DMS114 treated with DMSO at 0.1 percent for 48 hours (cell line): Measurements from ENCODE around the gene RPL22.

Experiments
- DNase-seq: peaks from one replicate; lab custom pipeline; 2025; ENCODE audit not compliant: unreplicated experiment; lab: John Stamatoyannopoulos, UW

The RPL22 gene

DNA sequence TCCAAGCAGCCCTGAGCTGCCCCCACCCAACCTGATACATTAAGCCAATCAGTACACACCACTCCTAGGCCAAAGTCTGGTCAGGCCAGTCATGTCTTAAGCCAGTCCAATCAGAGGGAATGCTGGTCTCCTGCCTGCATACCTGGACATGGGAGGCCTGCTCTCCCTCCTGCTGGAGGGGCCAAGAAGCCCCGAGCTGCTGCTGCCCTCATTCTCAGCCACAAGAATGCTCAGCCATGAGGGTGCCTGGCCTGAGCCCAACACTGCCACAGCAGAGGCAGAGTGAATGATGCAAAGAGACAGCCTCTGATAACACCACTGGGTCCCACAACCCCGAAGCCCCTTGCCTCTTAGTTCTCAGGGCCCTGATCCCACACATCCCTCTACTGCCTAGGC, 42.3 kb downstream of the RPL22 start:
- DNase-seq: no peak

DNA sequence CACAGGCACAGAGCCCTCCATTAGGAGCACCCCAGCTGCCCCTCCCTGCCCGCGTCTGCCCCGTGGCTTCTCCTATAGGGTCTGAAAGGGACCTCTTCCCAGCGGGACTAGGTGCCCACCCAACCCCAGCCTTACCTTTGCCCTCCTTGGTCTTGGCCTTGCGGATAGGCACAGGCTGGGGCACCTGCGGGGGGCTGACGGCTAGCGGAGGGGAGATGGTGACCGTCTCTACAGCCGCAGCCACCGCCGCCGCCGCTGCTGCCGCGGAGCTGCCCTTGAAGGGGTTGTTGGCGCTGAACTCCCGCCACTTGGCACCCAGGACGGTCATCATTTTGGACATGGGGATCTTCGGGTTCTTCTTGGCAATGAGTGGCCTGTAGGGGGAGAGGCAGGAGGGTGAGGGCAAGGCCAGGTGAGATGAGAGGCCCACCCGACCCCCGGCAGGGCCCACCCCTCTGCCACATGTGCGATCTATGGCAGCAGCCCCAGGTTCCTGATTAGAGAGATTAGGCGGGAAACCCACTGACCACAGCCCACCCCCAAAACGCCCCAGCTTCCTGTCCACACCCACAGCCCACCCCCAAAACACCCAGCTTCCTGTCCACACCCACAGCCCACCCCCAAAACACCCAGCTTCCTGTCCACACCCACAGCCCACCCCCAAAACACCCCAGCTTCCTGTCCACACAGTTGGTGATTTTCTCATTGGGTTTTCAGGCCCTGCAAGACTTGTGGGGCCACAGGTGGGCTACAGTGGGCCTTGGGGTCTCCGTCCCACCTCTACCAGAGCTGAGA, 44.7 kb downstream of the RPL22 start:
- no peak for DNase-seq

DNA sequence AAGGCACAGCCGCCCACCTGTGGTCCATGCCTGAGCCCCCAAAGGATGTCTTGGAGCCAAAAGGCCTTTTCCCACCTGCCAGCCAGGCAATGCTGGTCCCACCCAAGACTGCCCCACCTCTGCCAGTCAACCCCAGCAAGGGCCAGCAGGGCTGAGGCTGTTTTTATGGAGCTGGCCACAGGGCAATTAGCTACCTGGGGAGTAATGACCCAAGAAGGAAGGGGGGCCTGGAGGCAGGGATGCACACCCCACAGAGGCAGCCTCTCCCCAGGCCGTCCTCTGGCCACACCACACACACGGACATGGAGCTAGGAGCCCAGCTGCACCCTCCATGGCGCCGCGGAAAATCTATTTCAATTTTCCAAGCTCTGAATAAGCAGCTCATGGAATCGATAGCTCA, 46.5 kb downstream of the RPL22 start:
- DNase-seq: no peak

DNA sequence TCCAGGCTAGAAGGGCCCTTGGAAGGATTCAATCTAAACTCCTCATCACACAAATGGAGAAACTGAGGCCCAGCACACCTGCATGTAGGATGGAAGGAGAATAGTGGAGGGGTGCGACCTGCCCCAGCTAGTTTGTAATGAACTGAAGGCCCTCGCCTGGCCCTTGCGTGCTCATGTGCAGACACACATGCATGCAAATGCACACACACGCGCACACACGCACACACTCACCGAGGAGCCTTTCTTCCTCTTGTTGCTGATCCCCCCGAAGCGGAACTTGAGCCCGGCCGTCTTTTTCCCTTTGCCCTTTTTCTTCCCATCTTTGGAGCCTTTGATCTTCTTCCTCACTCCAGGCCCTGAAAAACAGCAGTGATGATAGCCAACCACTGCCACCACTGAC, 47.2 kb downstream of the RPL22 start:
- no peak for DNase-seq

DNA sequence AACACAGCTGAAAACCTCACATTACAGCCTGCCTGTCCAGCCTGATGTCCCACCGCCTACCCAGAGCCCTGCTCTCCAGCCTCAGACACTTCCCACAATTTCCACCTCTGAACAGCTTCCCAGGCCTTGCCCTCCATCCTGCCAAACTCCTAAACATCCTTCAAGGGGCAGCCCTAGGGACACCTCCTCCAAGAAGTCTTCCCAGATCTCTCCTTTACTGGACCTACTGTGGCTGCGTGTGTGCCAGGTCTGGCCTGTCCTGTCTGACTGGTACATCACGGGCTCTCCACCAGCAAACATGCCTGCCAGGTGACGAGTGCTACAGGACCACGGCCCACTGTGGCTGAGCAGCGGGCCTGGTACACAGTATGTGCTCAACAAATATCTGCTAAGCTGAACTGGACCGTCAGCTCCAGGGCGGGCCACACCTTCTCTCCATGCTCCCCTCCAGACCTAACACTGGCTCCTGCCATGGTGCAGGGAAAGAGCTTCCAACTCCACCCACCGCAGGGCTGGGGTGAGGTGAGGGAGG, 48.0 kb downstream of the RPL22 start:
- DNase-seq: no peak

DNA sequence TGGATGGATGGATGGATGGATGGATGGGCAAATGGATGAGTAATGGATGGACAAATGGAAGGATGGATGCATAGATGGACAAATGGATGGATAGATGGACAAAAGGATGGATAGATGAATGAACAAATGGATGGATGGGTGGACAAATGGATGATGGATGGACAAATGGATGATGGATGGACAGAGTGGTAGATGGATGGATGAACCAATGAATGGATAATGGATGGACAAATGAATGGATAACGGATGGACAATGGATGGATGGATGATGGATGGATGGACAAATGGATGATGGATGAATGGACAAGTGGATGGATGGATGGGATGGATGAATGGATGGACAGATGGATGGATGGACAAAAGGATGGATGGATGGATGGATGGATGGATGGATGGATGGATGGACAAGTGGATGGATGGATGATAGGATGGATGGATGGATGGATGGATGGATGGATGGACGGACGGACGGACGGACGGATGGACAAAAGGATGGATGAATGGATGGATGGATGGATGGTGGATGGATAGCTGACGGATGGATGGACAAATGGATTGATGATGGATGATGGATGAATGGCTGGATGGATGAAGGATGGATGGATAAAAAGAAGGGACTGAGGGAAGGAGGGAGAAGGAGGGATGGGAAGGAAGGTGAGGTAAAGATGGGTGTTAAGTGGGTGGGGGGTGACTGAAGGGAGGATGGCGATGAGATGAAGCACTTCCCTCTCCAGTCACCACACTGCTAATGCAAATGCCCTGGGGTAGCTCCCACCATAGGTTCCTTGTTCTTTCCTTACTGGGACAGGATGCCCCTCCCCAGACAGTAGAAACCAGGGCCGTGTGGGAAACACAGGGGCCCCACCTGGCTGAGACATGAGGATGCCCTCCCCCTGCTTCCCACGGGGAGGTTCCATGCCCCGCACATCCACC, 49.1 kb downstream of the RPL22 start:
- DNase-seq: no peak

DNA sequence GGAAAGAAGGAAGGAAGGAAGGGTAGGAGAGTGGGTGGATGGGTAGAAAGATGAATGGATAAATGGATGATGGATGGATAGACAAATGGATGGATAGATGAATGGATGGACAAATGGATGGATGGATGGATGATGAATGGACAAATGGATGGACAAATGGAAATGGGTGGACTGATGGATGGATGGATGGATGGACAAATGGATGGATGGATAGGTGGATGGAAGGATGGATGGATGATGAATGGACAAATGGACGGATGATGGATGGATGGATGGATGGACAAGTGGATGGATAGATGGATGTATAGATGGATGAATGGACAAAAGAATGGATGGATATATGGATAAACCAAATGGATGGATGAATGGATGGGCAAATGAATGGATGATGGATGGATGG, 49.8 kb downstream of the RPL22 start:
- DNase-seq: no peak

DNA sequence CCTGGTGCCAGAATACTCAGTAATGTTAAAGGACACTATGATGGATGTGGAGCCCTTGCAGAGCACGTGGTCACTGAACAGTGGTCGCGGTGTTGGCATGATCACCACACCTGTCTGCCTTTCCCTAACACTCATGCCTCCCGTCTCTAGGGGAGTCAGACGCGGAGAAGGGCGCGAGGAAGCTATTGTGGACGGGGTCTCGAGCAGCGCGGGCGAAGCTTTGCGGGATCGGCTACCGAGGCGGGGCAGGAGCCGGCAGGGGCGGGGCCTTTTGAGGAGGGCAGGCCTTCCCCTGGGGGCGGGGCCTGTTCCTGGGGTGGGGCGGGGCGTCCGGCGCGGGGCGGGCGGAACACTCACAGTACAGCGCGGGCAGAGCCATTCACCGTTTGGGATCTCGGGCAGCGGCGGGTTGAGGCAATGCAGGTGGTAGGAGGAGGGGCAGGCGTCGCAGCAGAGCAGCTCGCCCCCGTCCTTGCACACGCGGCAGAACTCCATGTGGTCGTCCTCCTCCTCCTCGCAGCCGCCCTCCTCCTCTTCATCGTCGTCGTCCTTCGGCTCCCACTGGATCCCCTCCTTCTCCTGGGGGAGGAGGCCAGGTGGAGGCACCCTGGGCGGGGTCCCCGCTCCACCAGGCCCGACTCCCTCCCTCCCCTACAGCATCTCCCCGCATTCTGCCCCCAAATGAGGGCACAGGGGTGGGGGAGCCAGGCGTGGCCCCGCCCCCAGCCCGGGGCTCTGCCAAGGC, 50.7 kb downstream of the RPL22 start:
- DNase-seq: no peak

DNA sequence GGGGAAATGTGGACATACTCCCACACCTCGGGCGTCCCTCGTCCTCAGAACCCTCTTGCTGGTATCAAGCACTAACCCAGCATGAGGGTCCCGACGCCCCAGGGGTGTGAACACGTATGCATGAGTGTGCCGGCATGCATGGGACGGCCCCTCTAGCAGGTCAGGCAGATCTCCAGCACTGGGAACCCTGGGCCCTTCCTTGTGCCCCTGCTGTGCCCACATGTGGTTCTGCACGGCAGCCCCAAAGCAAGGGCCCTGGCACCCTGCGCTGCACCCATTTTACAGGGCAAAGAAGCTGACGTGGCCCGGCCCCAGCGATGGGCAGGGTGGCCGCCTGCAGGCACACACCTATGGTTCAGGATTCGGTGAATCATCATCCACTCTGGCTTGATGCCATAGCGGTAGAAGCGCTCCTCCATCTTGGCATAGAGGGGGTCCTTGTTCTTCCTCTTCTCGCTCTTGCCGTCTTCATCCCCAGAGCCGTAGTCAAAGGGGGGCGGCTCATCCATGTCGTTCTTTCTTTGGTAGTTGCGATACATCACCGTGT, 53.5 kb downstream of the RPL22 start:
- DNase-seq: no peak

DNA sequence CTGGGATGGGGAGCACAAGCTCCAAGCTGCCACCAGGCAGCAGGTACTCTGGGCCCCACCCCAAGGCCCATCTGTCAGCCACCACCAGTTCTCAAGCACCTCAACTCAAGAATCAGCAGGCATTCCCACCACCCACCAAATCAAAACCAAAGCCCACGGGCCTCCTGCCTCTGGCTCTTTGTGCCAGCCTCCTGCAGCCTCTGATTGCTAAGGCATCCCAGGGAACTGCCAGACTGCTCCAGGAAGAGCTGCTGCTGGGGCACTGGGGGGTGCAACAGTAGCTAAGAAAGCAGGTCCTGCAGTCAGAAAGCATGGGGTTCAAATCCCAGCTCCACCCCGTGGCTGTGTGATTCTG, 54.0 kb downstream of the RPL22 start:
- no peak for DNase-seq

DNA sequence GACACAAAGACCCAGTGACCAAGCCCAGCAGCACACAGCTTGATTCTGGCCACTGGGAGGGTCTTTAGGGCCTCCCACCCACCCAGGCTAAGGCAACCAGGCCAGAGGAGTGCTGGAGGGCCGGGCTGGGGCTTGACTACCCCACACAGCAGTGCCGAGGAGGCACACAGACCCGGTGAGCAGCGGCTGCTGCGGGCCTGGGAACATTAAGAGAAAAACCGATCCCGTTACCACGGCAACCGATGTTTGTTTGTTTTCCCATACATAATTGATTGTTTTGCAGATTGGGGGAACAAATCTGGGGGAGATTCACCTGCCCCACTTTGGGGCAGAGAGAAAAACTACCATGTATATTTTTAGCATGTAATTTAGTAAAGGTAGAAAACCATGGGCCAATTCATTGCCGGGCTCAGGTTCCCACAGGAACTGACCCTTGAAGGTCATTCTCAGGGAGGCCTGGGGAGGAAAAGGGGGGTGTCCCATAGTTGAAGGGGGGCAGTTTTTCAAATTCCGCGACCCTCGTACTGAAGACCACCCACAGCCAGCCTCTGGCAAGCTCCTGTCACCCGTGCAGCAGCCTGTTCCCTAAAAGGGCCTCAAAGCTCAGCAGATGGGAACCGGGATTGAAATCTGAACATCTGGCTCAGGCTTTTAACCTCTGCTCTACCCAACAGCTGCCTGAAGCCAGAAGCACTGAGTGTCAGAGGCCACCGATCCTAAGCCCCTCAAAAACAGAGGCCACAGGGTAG, 54.6 kb downstream of the RPL22 start:
- no peak for DNase-seq

DNA sequence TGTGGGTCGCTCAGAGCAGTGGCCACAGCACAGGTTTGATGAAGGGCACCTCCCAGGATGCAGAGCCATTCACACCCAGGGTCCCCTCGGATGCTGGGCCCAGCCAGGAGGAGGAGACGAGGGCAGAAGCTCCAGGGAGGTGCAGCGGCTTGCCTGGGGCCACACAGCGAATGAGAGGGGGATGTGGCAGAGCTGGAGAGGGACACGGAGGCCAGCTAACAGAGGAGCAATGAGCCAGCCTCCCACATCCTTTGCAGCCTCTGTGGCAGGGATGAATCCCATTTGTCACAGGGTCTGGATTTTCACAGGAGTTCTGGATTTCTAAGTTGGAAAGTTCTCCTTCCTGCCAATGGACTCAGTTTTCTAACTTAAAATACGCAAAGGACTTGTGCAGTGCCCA, 55.2 kb downstream of the RPL22 start:
- DNase-seq: no peak

DNA sequence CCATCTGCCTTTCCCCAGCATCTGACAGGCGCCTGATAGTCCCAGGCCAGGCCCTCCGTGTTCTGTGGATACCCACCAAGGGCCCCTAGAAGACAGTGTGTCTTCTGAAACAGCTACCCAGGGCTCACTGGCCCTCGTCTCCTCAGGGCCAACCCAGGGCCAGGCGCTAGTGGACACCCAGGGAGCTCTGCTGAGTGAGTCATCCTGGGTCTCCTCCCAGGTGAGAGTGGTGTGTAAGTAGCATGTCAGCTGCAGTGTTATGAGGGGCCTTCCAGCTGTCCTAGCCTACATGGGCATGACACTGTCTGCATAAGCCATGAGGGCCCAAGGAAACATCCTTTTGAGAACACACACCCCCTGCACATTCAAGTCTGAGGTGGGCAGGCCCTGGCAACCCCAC, 56.0 kb downstream of the RPL22 start:
- no peak for DNase-seq

DNA sequence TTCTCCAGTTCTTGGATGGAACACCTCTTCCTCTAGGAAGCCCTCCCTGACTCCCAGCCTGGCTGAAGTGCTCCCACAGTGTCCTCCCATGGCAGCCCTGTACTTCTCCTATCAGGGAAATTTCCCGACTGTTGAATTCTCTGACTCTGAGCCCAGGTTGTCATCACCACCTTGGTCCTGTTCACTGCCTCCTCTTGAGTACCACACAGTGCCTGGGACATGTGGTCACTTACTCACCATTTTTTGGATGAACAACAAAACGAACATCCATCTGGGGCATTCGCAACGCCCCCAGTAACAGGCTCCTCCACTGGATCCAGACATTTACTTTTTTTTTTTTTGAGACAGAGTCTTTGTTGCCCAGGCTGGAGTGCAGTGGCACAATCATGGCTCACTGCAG, 56.7 kb downstream of the RPL22 start:
- no peak for DNase-seq

DNA sequence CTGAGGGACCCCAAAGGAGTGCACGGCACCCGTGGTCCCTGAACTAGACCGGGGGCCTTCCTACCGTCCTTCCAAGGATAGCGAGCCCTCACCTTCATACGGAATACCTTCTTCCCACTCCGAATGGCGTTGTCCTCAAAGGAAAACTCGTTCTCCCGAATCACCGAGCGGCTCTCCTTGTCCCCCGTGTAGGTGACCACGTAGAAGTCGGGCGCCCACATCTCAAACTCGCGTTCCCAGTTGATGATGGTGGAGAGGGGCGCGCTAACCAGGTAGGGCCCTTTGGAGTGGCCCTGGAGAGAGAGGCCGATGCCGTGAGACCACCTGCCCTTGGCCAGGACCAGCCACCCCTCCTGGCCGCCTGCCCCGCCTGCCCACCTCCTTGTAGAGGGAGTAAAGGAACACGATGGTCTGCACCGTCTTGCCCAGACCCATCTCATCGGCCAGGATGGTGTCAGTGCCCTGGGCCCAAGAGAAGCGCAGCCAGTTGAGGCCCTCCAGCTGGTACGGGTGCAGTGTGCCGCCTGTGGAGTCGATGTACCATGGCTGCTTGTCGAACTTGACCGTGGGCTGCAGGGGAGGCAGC, 57.3 kb downstream of the RPL22 start:
- no peak for DNase-seq

DNA sequence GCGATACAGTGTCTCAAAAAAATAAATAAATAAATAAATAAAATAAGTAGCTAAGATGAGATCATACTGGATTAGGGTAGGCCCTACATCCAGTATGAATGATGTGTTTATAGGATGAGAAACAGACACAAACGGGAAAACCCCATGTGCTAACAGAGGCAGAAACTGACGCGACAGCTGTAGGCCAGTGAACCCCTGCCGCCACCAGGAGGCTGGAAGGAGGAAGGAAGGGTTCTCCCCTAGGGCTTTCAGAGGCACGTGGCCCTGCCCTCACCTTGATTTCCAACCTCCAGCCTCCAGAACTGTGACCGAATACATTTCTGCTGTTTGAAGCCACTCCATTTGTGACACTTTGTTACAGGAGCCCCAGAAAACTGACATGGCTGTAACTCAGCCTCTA, 57.8 kb downstream of the RPL22 start:
- no peak for DNase-seq

DNA sequence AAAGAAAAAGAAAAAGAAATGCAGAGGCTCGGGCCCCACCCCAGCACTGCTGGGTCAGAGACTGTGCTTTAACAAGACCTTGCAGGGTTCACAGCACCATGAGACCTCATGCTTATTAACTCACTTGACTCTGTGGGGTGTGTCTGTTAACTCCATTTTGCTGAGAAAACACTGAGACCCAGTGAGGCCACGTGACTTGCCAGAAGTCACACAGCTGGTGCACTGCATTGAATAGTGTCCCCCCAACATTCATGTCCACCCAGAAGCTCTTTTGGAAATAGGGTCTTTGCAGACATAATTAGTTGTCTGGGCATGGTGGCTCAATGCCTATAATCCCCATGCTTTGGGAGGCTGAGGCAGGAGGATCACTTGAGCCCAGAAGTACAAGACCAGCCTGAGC, 59.0 kb downstream of the RPL22 start:
- no peak for DNase-seq

DNA sequence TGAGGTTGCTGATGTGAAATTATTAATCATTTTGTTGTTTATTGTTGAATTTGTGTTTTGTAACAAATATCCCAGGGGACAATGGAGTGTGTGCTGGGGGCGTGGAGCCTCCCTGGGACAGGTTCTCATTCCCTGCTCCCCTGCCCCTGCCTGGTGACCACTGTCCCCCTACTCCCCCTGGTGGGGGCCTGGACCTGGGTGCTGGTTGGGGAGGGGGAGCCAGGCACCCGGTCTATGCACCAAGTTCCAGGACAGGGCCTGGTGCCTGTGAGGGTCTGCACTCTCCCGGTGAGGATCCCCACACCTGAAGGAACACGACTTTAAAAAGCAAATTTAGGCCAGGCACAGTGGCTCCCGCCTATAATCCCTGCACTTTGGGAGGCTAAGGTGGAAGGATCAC, 61.6 kb downstream of the RPL22 start:
- DNase-seq: no peak

DNA sequence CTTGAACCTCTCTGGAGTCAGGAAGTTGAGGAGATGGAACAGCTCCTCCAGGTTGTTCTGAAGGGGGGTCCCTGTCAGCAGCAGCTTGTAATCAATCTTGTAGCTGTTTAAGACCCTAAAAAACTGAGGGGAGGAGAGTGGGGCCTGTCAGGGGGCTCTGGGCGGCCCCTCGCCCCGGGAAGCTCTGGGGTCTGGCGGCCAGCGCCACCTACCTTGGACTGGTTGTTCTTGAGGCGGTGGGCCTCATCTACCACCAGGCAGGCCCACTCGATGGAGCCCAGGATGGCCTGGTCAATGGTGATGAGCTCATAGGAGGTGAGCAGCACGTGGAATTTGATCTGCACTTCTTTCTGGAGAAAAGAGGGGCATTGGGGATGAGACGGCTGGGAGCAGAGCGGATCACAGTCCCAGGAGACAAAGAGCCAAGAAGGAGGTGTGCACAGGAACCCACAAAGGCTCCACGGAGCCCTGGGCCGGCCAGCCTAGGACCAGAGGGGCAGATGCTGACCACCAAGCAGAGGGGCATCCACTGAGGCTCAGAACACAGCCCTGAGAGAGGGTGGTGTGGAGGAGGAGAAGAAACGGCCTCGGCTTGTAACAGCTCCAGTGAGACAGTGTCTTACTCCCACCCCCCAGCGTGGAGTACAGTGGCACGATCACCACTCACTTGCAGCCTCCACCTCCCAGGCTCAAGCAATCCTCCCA, 62.7 kb downstream of the RPL22 start:
- DNase-seq: no peak
